ENCODE data around the gene SLC5A7. TPM values are rescaled to one million over a fixed set of nuclear protein-coding genes. Genes with fewer than 3 reads are reported as not detected.

SLC5A7 gene
- total RNA-seq (under 1 TPM in 6 of 9 donors, not detected in 3; 0.05 to 0.16 (median 0.11) TPM), polyA plus RNA-seq (under 1 TPM in 1 of 2 donors, not detected in 1; 0.03 TPM)
- long read RNA-seq, donor 1 = 0 reads
- long read RNA-seq, donor 2 = 0 reads
- long read RNA-seq, donor 3, full-length matches to known transcripts = 1 of 1 reads
- long read RNA-seq, donor 3, partial matches to known transcripts = 0 of 1 reads
- long read RNA-seq, donor 3, other reads (novel, unspliced or antisense) = 0 of 1 reads

DNA sequence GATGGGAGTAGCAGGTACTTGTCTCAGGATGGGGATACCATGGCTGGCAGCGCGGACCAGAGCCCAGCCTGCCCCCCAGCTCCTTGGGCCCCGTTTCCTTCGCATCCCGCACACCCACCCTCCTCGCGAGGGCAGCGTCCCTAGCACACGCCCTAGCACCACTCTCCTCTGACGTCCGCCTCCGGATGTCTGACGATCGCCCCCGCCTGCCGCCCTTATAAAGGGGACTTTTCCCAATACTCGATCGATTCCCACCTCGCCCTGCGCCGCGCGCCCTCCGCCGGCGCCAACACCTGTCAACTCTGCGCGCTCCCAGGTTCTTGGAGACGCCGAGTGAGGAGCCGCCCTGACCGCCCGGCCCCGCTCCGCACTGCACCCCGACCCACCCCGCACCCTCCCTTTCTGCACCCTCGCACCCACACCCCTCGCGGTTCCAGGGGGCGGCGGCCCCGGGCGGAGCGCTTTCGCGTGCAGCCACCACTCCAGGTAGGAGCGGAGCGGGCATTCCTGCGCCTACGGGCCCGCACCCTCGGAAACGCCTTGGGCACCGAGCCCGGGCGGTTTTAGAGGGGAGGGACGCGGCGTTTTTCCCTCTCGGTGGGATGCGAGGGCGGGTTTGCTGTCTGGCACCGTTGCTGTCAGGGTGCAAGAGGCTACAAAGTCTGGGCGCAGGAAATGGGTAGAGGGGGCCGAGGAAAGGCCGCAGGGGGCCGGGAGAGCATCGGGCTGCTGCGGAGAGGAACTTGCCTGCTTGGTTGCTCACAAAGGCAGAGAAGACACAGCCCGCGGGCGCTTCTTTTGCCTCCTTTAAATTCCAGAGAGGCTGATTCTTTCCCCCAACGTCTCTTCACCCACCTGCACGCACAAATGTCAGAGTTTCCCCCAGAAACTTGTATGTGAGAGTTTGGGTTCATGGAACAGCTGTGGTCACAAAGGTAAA, at the start of gene SLC5A7:
Gene SLC5A7 (plus strand): TSS at position 247 of the 940 bp plus-strand sequence. CDS start 1,632 bp downstream, outside the sequence.
- peak in 1 of 5 donors; percentile 43 for DNase-seq

DNA sequence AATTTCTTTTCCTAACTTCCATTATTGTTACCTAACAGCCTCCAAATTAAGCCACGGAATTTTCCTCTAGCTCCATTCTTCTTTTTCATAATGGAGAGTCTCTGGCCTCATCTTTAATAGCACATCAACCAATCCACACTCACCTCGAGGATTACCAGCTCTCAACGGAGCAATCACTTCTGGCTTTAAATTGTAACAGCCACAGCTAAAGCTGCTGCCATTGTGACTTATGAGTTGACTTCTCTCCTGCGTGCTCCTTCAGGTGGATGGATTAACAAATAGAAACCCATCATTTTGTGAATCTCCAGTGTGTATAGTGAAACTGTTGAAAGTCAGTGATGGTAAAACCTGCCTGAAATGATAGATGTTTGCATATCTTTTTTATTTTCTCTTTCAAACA, 24.9 kb upstream of the SLC5A7 start:
- no peaks in the 10 kb centered on the region for H3K4me1 ChIP-seq
- ATAC-seq = no peak
- TF ChIP-seq, protein P1, sequence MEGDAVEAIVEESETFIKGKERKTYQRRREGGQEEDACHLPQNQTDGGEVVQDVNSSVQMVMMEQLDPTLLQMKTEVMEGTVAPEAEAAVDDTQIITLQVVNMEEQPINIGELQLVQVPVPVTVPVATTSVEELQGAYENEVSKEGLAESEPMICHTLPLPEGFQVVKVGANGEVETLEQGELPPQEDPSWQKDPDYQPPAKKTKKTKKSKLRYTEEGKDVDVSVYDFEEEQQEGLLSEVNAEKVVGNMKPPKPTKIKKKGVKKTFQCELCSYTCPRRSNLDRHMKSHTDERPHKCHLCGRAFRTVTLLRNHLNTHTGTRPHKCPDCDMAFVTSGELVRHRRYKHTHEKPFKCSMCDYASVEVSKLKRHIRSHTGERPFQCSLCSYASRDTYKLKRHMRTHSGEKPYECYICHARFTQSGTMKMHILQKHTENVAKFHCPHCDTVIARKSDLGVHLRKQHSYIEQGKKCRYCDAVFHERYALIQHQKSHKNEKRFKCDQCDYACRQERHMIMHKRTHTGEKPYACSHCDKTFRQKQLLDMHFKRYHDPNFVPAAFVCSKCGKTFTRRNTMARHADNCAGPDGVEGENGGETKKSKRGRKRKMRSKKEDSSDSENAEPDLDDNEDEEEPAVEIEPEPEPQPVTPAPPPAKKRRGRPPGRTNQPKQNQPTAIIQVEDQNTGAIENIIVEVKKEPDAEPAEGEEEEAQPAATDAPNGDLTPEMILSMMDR (IDR thresholded peaks at IDR 0.05) = no peak
- TF ChIP-seq POLR2A (IDR thresholded peaks at IDR 0.05) = no peak
- no peak for DNase-seq
- WGBS, 4 donors = 65 to 75% (median 69%) methylated on average over 4 of the region's 4 CpGs
- no peak overlapping the region for H3K27ac ChIP-seq
- H3K36me3 ChIP-seq = no peaks in the 10 kb centered on the region
- intact Hi-C loops (cut with DNase I) = no loop called here
- H3K4me3 ChIP-seq = no peak overlapping the region
- no peaks in the 10 kb centered on the region for H3K27me3 ChIP-seq
- peaks cover 0 to 2% (median 0%) of the 10 kb centered on the region in 12 donors for H3K9me3 ChIP-seq

More for the DNA sequence above, at the start of gene SLC5A7:
- H3K36me3 ChIP-seq = no peaks in the 10 kb centered on the region
- TF ChIP-seq POLR2A (IDR thresholded peaks at IDR 0.05) = no peak
- TF ChIP-seq, protein P1 (IDR thresholded peaks at IDR 0.05) = no peak
- 2 to 3% (median 2%) methylated on average over 52 to 75 of the region's 75 CpGs for WGBS, 4 donors
- peak in 1 of 4 donors; percentile 15 for ATAC-seq
- H3K27ac ChIP-seq = no peak within 1 kb of the TSS
- intact Hi-C loops (cut with DNase I) = no loop called here
- H3K4me1 ChIP-seq = peaks cover 0 to 7% (median 0%) of the 10 kb centered on the region in 12 donors
- peak within 1 kb of the TSS in 4 of 12 donors; percentile 15 to 32 (median 20) for H3K4me3 ChIP-seq
- no peaks in the 10 kb centered on the region for H3K9me3 ChIP-seq
- H3K27me3 ChIP-seq = peaks cover 7 to 45% (median 26%) of the 10 kb centered on the region in 9 donors

DNA sequence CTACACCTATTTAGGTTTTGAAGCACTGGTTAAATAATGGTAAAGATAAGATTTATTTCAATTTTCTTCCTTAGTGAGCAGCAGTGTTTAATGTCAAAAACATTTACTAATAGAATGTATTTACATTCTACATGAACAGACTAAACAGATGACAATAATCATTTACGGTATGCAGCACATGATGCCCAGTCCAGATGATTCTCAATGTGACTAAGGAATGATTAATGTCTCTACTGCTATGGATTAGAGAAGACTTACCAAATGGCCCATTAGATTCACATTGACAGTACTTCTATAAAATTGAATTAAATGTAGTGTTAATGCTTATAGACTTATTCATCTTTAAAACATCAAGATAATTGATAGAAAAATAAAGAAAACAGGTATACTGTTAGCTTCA, 22.1 kb upstream of the SLC5A7 start:
- no peak for ATAC-seq
- Histone ChIP-seq H3K4me1 (no peaks in the 10 kb centered on the region), H3K27ac (no peak overlapping the region), H3K36me3 (no peaks in the 10 kb centered on the region), H3K9me3 (peaks cover 0 to 14% (median 0%) of the 10 kb centered on the region in 12 donors), H3K4me3 (no peak overlapping the region), H3K27me3 (no peaks in the 10 kb centered on the region)
- DNase-seq = no peak
- TF ChIP-seq, protein P1 (IDR thresholded peaks at IDR 0.05) = no peak
- no peak for TF ChIP-seq POLR2A (IDR thresholded peaks at IDR 0.05)
- intact Hi-C loops (cut with DNase I) = no loop called here
- 88 to 98% (median 94%) methylated on average over 1 of the region's 1 CpG for WGBS, 4 donors

DNA sequence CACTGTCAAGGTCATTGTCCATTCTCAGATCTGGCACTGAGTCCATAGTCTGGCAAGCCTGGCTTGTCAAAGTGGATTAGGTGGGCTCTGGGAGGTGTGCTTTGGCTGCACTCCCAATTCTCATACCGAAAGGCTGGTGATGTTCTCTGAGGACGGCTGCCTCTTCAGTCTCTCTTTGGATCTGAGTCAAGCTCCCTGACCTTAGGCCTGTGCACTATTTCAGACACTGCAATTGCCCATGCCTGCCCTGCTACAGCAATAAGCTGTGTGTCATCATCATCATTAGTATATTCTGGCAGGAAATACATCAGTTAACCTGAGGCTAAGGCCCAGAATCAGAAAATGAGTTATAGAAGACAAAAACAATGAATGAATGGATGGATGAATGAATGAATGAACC, 1.6 kb upstream of the SLC5A7 start:
- intact Hi-C loops (cut with DNase I) = no loop called here
- H3K27ac ChIP-seq = no peak overlapping the region
- 40 to 53% (median 47%) methylated on average over 2 of the region's 2 CpGs for WGBS, 4 donors
- H3K9me3 ChIP-seq = no peaks in the 10 kb centered on the region
- DNase-seq = no peak
- H3K4me1 ChIP-seq = peaks cover 0 to 7% (median 0%) of the 10 kb centered on the region in 12 donors
- peaks cover 7 to 39% (median 26%) of the 10 kb centered on the region in 9 donors for H3K27me3 ChIP-seq
- no peak overlapping the region for H3K4me3 ChIP-seq
- no peaks in the 10 kb centered on the region for H3K36me3 ChIP-seq
- TF ChIP-seq, protein P1 (IDR thresholded peaks at IDR 0.05) = no peak
- no peak for TF ChIP-seq POLR2A (IDR thresholded peaks at IDR 0.05)
- ATAC-seq = no peak

All from heart left ventricle (tissue), 16 donors.